ENCODE measurements around the gene RGL3. TPM values are rescaled to one million over a fixed set of nuclear protein-coding genes. Genes with fewer than 3 reads are reported as not detected.
"Not testable (repeated sequence)": the region's sequence is repeated elsewhere in the genome, so short reads cannot be mapped to it uniquely, and the experiment has no call there.

Gene RGL3
- total RNA-seq, 2 donors from 2014 or later, result 5.1 to 8.6 TPM

DNA sequence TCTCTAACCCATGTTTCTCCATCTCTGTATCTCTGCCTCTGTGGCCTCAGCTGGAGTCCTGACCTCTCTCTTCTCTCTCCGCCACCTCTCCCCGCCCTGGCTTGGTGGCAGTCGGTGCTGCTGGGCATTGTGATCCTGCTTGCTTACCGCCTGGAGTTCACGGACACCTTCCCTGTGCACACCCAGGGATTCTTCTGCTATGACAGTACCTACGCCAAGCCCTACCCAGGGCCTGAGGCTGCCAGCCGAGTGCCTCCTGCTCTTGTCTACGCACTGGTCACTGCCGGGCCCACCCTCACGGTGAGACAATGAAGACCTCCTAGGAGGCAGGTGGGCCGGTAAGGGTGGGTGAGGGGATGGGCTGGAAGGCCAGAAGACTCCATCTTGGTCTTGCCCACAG, 59.7 kb downstream of the RGL3 start:
- H3K36me3 ChIP-seq, result peaks cover 0 to 2% of the 10 kb centered on the region in 2 donors
- H3K4me3 ChIP-seq, result no peak overlapping the region
- WGBS, result 84% methylated on average over 11 of the region's 11 CpGs
- TF ChIP-seq POLR2A (IDR thresholded peaks at IDR 0.05) (no peak), POLR2AphosphoS5 (IDR thresholded peaks at IDR 0.05) (no peak)
- TF ChIP-seq, protein P1, sequence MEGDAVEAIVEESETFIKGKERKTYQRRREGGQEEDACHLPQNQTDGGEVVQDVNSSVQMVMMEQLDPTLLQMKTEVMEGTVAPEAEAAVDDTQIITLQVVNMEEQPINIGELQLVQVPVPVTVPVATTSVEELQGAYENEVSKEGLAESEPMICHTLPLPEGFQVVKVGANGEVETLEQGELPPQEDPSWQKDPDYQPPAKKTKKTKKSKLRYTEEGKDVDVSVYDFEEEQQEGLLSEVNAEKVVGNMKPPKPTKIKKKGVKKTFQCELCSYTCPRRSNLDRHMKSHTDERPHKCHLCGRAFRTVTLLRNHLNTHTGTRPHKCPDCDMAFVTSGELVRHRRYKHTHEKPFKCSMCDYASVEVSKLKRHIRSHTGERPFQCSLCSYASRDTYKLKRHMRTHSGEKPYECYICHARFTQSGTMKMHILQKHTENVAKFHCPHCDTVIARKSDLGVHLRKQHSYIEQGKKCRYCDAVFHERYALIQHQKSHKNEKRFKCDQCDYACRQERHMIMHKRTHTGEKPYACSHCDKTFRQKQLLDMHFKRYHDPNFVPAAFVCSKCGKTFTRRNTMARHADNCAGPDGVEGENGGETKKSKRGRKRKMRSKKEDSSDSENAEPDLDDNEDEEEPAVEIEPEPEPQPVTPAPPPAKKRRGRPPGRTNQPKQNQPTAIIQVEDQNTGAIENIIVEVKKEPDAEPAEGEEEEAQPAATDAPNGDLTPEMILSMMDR (IDR thresholded peaks at IDR 0.05), result no peak
- no peak overlapping the region for H3K27ac ChIP-seq
- no peaks in the 10 kb centered on the region for H3K9me3 ChIP-seq
- H3K27me3 ChIP-seq (replicated peaks; ENCODE audit: insufficient read depth), result no peaks in the 10 kb centered on the region
- no peaks in the 10 kb centered on the region for H3K4me1 ChIP-seq (replicated peaks)
- intact Hi-C loops (cut with DNase I), result no loop called here
- DNase-seq (ENCODE audit: low spot score), result no peak

DNA sequence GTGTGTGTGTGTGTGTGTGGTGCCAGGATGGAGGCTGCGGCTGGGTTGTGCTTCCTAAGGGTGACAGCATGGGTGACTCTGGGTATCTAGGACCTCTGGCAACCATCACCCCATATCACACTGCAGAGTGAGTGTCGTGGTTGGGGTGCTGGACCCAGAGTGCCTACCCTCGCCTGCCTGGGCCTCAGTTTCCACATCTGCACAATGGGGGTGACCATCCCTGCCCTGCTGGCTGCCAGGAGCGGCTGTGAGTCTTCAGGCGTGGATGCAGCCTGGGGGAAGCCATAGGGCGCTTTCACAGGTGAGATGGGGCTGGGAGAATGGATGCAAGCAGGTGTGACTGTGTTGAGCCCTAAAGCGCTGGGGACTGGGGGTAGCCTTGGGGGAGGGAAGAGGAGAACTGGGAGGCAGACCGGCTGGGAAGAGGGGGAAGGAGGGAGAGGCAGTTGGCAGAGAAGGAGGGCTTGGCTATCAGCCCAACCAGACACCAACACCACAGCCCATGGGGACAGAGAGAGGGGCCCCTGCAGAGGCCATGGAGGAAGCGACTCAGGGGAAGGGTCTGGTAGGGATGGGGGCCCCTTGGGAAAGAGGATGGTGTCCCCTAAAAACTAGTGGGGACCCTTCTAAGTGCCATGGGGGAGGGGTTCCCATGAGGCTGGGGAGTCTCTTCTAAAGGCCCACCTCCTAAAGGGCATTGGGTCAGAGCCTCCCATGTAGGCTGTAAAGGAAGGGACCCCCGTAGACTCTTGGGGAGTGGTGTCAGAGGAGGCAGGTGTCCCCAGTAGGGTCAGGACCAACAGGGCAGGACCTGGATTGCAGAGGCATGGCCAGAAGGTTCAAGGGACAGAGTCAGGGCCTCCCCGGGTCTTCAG, 62.2 kb downstream of the RGL3 start:
- TF ChIP-seq, protein P1 (IDR thresholded peaks at IDR 0.05), result no peak
- TF ChIP-seq POLR2A (IDR thresholded peaks at IDR 0.05), result no peak
- no peak for TF ChIP-seq POLR2AphosphoS5 (IDR thresholded peaks at IDR 0.05)
- no peak overlapping the region for H3K4me3 ChIP-seq
- no peak for DNase-seq (ENCODE audit: low spot score)
- H3K9me3 ChIP-seq, result no peaks in the 10 kb centered on the region
- intact Hi-C loops (cut with DNase I), result no loop called here
- H3K36me3 ChIP-seq, result no peaks in the 10 kb centered on the region
- WGBS, result 78% methylated on average over 11 of the region's 11 CpGs
- H3K27me3 ChIP-seq (replicated peaks; ENCODE audit: insufficient read depth), result no peaks in the 10 kb centered on the region
- H3K27ac ChIP-seq, result no peak overlapping the region
- no peaks in the 10 kb centered on the region for H3K4me1 ChIP-seq (replicated peaks)

DNA sequence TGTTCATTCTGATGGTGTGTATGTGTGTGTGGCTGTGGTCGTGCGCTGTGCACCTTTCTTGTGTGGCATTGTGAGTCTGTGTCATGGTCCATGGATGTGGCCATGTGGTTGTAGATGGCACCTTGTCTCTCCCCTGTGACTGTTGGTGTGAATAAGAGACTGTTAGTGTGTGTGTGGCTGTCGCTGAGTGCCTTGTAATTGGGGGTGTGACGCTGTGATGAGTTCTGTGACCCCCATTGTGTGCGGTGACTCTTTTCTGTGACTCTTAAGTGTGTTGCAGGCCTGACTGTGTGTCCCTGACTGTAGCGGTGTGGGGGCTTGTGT, 63.1 kb downstream of the RGL3 start:
- no peaks in the 10 kb centered on the region for H3K4me1 ChIP-seq (replicated peaks)
- WGBS, result 82% methylated on average over 6 of the region's 6 CpGs
- no peaks in the 10 kb centered on the region for H3K36me3 ChIP-seq
- no peak for DNase-seq (ENCODE audit: low spot score)
- H3K27ac ChIP-seq, result no peak overlapping the region
- peak overlapping the region; percentile 61 to 81 for H3K4me3 ChIP-seq
- H3K27me3 ChIP-seq (replicated peaks; ENCODE audit: insufficient read depth), result no peaks in the 10 kb centered on the region
- TF ChIP-seq POLR2AphosphoS5 (IDR thresholded peaks at IDR 0.05) (no peak), POLR2A (IDR thresholded peaks at IDR 0.05) (no peak)
- TF ChIP-seq, protein P1 (IDR thresholded peaks at IDR 0.05), result no peak
- no peaks in the 10 kb centered on the region for H3K9me3 ChIP-seq
- intact Hi-C loops (cut with DNase I), result no loop called here

DNA sequence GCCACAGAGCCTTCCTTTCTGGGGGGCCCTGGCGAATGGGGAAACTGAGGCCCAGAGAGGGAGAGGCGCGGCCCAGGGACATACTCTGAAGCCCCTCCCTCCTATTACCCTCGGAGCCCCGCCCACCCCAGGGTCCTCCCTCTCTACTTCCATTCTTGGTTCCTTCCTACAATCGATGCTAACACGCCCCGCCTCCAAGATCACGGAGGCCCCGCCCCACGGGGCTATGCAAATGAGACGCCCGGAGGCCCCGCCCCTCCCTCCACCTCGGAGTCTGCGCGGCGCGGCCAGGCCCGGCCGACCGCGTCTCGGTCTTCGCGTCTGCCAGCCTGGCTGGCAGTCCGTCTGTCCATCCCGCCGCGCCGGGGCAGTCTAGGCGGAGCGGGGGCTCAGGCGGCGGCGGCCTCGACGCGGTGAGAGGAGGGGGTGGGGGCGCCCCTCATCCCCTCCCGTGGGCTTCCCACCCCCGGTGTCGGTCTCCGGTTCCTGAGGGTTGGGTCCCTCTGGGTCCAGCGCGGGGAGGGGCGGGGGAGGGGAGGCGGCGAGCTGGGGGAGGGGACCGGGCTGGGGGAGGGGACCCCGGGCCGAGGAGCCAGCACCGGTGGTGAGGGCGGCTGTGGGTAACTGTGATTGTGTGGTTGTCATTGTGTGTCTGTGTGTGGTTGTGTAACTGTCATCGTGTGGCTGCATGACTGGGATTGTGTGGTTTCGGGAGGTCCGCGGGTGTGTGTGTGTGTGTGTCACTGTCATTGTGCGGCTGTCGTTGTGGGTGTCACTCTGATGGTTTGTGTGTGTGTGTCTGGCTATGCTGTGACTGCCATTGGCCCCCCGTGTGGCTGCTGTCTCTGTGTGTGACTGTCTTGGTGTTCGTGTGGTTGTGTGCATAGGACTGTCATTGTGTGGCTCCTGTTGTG, 63.7 kb downstream of the RGL3 start, which contains the start of gene PLPPR2:
Gene PLPPR2 (plus strand): TSS at position 273 of the 914 bp plus-strand sequence. CDS start 2,242 bp downstream, outside the sequence.
- DNase-seq (ENCODE audit: low spot score), result peak; percentile 87
- intact Hi-C loops (cut with DNase I), result no loop called here
- H3K4me3 ChIP-seq, result peak within 1 kb of the TSS; percentile 61 to 81
- H3K36me3 ChIP-seq, result no peaks in the 10 kb centered on the region
- H3K9me3 ChIP-seq, result no peaks in the 10 kb centered on the region
- peak within 1 kb of the TSS; percentile 66 to 72 for H3K27ac ChIP-seq
- H3K4me1 ChIP-seq (replicated peaks), result no peaks in the 10 kb centered on the region
- 4% methylated on average over 55 of the region's 62 CpGs for WGBS
- H3K27me3 ChIP-seq (replicated peaks; ENCODE audit: insufficient read depth), result no peaks in the 10 kb centered on the region
- TF ChIP-seq POLR2A (IDR thresholded peaks at IDR 0.05) (peak; percentile 75), POLR2AphosphoS5 (IDR thresholded peaks at IDR 0.05) (peak; percentile 71)
- TF ChIP-seq, protein P1 (IDR thresholded peaks at IDR 0.05), result no peak

DNA sequence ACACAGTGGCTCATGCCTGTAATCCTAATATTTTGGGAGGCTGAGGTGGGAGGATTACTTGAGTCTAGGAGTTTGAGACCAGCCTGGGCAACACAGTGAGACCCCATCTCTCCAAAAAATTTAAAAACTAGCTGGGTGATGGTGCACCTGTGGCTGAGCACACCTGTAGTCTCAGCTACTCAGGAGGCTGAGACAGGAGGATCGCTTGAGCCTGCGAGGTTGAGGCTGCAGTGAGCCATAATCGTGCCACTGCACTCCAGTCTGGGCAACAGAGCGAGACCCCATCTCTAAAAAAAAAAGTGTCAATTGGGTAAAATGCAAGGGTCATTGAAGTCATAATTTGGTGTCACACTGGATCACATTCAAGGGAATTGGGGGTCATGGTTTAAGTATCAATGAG, 65.0 kb downstream of the RGL3 start:
- H3K4me3 ChIP-seq; H3K27me3 ChIP-seq (replicated peaks; ENCODE audit: insufficient read depth); H3K27ac ChIP-seq; DNase-seq (ENCODE audit: low spot score); H3K4me1 ChIP-seq (replicated peaks); intact Hi-C loops (cut with DNase I); H3K36me3 ChIP-seq; H3K9me3 ChIP-seq: not testable (repeated sequence)
- WGBS, result 100% methylated on average over 4 of the region's 4 CpGs

All from prostate gland (tissue), 2 donors.